Suppressor macrophage (primary cell): ENCODE results near the gene PKIG.
A peak's percentile ranks its signal among the peaks of the same experiment; 100 is the strongest.

ENCODE experiments used
- DNase-seq, 4 experiments: peaks; one replicate each; pipeline ENCODE4 v3.0.0-alpha.2; 2020 to 2022

PKIG gene

GRCh38 chr20:44620030-44620429 is 37.7 kb downstream of the PKIG start:
- DNase-seq, result no peak

- no peak for DNase-seq
Measured at GRCh38 chr20:44621325-44621724, 38.9 kb downstream of the PKIG start.

- DNase-seq, result no peak
Measured at GRCh38 chr20:44621939-44622338, 39.6 kb downstream of the PKIG start.

- no peak for DNase-seq
Measured at GRCh38 chr20:44622501-44623270, 40.3 kb downstream of the PKIG start.

GRCh38 chr20:44624152-44624551 is 41.8 kb downstream of the PKIG start:
- no peak for DNase-seq

- DNase-seq, result no peak
Measured at GRCh38 chr20:44624743-44625271, 42.4 kb downstream of the PKIG start.

GRCh38 chr20:44625361-44625760 is 43.0 kb downstream of the PKIG start:
- no peak for DNase-seq

- no peak for DNase-seq
Measured at GRCh38 chr20:44626278-44626677, 43.9 kb downstream of the PKIG start.

GRCh38 chr20:44627364-44628010 is 45.1 kb downstream of the PKIG start:
- DNase-seq, result no peak

GRCh38 chr20:44629017-44629385 is 46.6 kb downstream of the PKIG start:
- DNase-seq, result no peak

- DNase-seq, result no peak
Measured at GRCh38 chr20:44629542-44629941, 47.2 kb downstream of the PKIG start.

- DNase-seq, result no peak
Measured at GRCh38 chr20:44630297-44630696, 47.9 kb downstream of the PKIG start.

- DNase-seq, result no peak
Measured at GRCh38 chr20:44632103-44632752, 49.8 kb downstream of the PKIG start.

- no peak for DNase-seq
Measured at GRCh38 chr20:44633187-44633810, 50.9 kb downstream of the PKIG start.

GRCh38 chr20:44633872-44634600 is 51.7 kb downstream of the PKIG start:
- no peak for DNase-seq

- no peak for DNase-seq
Measured at GRCh38 chr20:44635877-44636276, 53.5 kb downstream of the PKIG start.

GRCh38 chr20:44637042-44637441 is 54.7 kb downstream of the PKIG start:
- DNase-seq, result no peak

- DNase-seq, result no peak
Measured at GRCh38 chr20:44637522-44638372, 55.4 kb downstream of the PKIG start.

- no peak for DNase-seq
Measured at GRCh38 chr20:44640522-44640921, 58.1 kb downstream of the PKIG start.

- peak; percentile 29 to 54 (median 41) for DNase-seq
Measured at GRCh38 chr20:44641325-44641724, 58.9 kb downstream of the PKIG start.
